ENCODE results near the gene ADD2.
"Not testable (repeated sequence)": the region's sequence is repeated elsewhere in the genome, so short reads cannot be mapped to it uniquely, and the experiment has no call there.

Gene ADD2

GRCh38 chr2:70752396-70752795 lies 15.6 kb downstream of the ADD2 start:
- FAIRE-seq: no peak
- no peak for DNase-seq (ENCODE audit: insufficient read length, low spot score)

GRCh38 chr2:70751881-70752280 lies 16.1 kb downstream of the ADD2 start:
- DNase-seq (ENCODE audit: insufficient read length, low spot score) (no peak), FAIRE-seq (no peak)

GRCh38 chr2:70750320-70750719 lies 17.7 kb downstream of the ADD2 start:
- DNase-seq (ENCODE audit: insufficient read length, low spot score): no peak
- no peak for FAIRE-seq

GRCh38 chr2:70748002-70748784 lies 19.8 kb downstream of the ADD2 start:
- DNase-seq (ENCODE audit: insufficient read length, low spot score): no peak

GRCh38 chr2:70747284-70747683 lies 20.7 kb downstream of the ADD2 start:
- DNase-seq (ENCODE audit: insufficient read length, low spot score): no peak
- FAIRE-seq: no peak

More at GRCh38 chr2:70748002-70748784, 19.8 kb downstream of the ADD2 start:
- no peak for FAIRE-seq

- FAIRE-seq (no peak), DNase-seq (ENCODE audit: insufficient read length, low spot score) (no peak)
These were observed 21.7 kb downstream of the ADD2 start for GRCh38 chr2:70746094-70746974.

- FAIRE-seq (no peak), DNase-seq (ENCODE audit: insufficient read length, low spot score) (no peak)
These were observed 22.6 kb downstream of the ADD2 start for GRCh38 chr2:70745276-70745825.

- FAIRE-seq: no peak
- no peak for DNase-seq (ENCODE audit: insufficient read length, low spot score)
These were observed 23.6 kb downstream of the ADD2 start for GRCh38 chr2:70744397-70744796.

GRCh38 chr2:70743677-70744076 lies 24.3 kb downstream of the ADD2 start:
- no peak for FAIRE-seq
- DNase-seq (ENCODE audit: insufficient read length, low spot score): no peak

GRCh38 chr2:70743068-70743467 lies 24.9 kb downstream of the ADD2 start:
- no peak for DNase-seq (ENCODE audit: insufficient read length, low spot score)
- FAIRE-seq: no peak

- not testable (repeated sequence) for FAIRE-seq; DNase-seq (ENCODE audit: insufficient read length, low spot score)
These were observed 28.5 kb downstream of the ADD2 start for GRCh38 chr2:70739492-70739891.

- no peak for FAIRE-seq
These were observed 29.8 kb downstream of the ADD2 start for GRCh38 chr2:70738159-70738558.

GRCh38 chr2:70735071-70735470 lies 32.9 kb downstream of the ADD2 start:
- DNase-seq (ENCODE audit: insufficient read length, low spot score) (no peak), FAIRE-seq (no peak)

More at GRCh38 chr2:70738159-70738558, 29.8 kb downstream of the ADD2 start:
- DNase-seq (ENCODE audit: insufficient read length, low spot score): no peak

GRCh38 chr2:70733646-70734180 lies 34.3 kb downstream of the ADD2 start:
- FAIRE-seq (no peak), DNase-seq (ENCODE audit: insufficient read length, low spot score) (no peak)

- FAIRE-seq (no peak), DNase-seq (ENCODE audit: insufficient read length, low spot score) (no peak)
These were observed 35.0 kb downstream of the ADD2 start for GRCh38 chr2:70732766-70733645.

GRCh38 chr2:70730730-70731129 lies 37.3 kb downstream of the ADD2 start:
- DNase-seq (ENCODE audit: insufficient read length, low spot score): no peak
- no peak for FAIRE-seq

- DNase-seq (ENCODE audit: insufficient read length, low spot score) (no peak), FAIRE-seq (no peak)
These were observed 38.4 kb downstream of the ADD2 start for GRCh38 chr2:70729647-70730046.

- DNase-seq (ENCODE audit: insufficient read length, low spot score) (no peak), FAIRE-seq (no peak)
These were observed 39.9 kb downstream of the ADD2 start for GRCh38 chr2:70728128-70728527.

- DNase-seq (ENCODE audit: insufficient read length, low spot score) (no peak), FAIRE-seq (no peak)
These were observed 40.9 kb downstream of the ADD2 start for GRCh38 chr2:70726947-70727725.

Data from GM19239 (cell line).